A673 (cell line): ENCODE results near the gene GPR3.

ENCODE experiments used
- EZH2 ChIP-seq: fragments of 200-600 bp; sonication (generic); IDR thresholded peaks from 2 replicates; pipeline ENCODE4 v1.6.1; 2017; ENCODE audit warnings: borderline replicate concordance, low read depth, mild to moderate bottlenecking, mixed read lengths, antibody characterized with exemption, low read length; ENCODE audit not compliant: poor library complexity, severe bottlenecking
- TF ChIP-seq, protein P1 (sequence below): fragments of 300-800, 200-600 bp; sonication (generic); conservative IDR thresholded peaks from 2 replicates; pipeline ENCODE4 v1.5.1; 2017; ENCODE audit warnings: low read depth, mild to moderate bottlenecking, antibody characterized with exemption, low read length, moderate library complexity, mixed read lengths

DNA sequence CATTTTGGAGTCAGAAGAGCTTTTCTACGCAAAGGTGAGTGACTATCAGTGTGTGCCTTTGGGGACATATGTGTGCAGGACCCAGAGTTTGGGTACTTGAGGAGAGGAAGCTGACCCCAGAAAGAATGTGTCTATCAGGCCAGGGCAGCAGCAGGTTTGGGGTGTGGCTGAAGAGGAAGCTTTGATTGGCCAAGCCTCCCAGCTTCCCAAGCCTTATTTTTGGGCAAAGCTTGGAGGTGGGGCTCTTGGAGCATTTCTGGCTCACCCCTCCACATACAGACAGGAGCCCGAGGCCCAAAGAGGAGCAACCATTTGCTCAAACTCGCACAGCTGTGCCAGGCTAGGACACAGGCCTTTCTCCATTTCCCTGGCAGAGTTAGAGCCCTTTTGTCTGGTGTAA, 4.7 kb downstream of the GPR3 start:
- TF ChIP-seq, protein P1, sequence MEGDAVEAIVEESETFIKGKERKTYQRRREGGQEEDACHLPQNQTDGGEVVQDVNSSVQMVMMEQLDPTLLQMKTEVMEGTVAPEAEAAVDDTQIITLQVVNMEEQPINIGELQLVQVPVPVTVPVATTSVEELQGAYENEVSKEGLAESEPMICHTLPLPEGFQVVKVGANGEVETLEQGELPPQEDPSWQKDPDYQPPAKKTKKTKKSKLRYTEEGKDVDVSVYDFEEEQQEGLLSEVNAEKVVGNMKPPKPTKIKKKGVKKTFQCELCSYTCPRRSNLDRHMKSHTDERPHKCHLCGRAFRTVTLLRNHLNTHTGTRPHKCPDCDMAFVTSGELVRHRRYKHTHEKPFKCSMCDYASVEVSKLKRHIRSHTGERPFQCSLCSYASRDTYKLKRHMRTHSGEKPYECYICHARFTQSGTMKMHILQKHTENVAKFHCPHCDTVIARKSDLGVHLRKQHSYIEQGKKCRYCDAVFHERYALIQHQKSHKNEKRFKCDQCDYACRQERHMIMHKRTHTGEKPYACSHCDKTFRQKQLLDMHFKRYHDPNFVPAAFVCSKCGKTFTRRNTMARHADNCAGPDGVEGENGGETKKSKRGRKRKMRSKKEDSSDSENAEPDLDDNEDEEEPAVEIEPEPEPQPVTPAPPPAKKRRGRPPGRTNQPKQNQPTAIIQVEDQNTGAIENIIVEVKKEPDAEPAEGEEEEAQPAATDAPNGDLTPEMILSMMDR = no peak
- TF ChIP-seq EZH2 = no peak
